NCI-H1417 (cell line): ENCODE data around the gene SLC13A4.
"Not testable (repeated sequence)": the region's sequence is repeated elsewhere in the genome, so short reads cannot be mapped to it uniquely, and the experiment has no call there.

Experiments used
- DNase-seq, 3 experiments: peaks; one replicate each; lab custom pipeline; 2025; lab: John Stamatoyannopoulos, UW

Gene SLC13A4, protein sequence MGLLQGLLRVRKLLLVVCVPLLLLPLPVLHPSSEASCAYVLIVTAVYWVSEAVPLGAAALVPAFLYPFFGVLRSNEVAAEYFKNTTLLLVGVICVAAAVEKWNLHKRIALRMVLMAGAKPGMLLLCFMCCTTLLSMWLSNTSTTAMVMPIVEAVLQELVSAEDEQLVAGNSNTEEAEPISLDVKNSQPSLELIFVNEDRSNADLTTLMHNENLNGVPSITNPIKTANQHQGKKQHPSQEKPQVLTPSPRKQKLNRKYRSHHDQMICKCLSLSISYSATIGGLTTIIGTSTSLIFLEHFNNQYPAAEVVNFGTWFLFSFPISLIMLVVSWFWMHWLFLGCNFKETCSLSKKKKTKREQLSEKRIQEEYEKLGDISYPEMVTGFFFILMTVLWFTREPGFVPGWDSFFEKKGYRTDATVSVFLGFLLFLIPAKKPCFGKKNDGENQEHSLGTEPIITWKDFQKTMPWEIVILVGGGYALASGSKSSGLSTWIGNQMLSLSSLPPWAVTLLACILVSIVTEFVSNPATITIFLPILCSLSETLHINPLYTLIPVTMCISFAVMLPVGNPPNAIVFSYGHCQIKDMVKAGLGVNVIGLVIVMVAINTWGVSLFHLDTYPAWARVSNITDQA

DNA sequence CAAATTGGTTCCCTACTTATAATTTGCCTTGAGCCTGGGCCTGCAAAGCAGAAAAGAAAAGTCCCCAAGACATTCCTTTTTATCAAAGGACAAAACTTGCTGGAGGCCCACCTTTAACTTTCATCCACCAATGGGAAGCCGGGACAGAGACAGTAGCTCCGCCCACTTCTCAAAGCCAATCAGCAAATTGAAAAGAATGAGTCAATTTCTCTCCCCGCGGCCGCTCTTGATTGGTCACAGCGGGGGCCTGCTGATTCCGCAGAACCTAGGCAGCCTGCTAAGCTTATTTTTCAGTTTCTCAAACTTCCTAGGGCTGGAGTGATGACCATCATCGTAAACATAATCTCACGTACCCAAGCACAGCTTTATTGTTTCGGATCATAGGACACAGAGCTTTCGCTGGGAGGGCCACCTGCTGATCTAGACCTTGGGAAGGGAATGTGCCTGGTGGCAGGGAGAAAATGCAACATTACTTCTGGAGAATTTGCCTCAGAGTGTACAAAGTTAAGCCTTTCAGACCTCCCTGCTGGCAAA, at the start of gene SLC13A4:
Gene SLC13A4 (minus strand): TSS at position 51 of the 534 bp plus-strand sequence. CDS start 690 bp downstream, outside the sequence.
- no peak for DNase-seq

DNA sequence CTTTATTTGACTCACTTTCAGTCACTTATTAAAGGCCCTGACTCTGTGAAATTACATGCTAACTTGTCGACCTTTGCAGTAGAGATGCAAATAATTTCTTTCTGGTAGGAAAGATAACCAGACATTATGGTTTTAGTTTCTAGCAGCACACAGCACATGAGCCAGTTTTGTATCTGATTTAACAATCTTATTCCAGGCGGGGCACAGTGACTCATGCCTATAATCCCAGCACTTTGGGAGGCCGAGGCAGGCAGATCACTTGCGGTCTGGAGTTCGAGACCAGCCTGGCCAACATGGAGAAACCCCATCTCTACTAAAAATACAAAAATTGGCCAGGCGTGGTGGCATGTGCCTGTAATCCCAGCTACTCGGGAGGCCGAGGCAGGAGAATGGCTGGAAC, 47.9 kb upstream of the SLC13A4 start:
- not testable (repeated sequence) for DNase-seq

DNA sequence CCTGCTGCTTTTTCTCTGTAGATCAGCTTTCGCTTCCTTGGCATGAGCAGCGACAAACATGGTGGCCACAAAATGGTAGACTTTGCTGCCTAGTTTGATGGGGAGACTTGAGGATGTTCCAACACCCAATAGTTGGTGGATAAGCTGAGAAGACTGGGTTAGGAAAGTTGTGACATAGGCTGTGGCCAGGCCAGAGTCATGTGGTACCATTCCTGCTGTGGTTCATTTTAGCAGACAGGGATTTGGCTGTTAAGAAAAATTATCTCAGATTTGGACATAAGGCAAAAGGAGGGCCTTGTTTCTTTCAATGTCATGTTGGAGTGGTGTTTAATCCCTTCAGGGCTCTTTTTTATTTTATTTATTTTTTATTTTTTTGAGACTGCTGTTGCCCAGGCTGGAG, 47.2 kb upstream of the SLC13A4 start:
- DNase-seq = no peak

DNA sequence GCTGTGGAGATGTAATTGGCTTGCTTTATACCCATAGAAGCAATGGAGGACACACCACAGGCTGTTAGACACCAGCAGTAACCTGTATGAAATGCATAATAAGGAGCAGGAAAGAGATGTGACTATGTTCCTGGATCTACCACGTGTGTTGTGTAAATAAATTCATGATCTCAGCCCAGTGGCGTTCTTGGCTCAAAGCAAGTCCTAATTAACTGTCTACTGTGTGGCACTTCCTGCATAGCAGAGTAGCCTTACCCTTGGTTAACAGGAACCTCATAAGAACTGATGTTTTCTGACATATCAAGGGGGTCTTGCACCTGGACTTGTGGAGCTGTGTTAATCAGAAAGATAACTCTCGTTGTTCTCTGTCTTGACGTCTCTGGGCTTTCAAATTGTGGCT, 46.3 kb upstream of the SLC13A4 start:
- peak; percentile 56 to 96 (median 77) for DNase-seq

DNA sequence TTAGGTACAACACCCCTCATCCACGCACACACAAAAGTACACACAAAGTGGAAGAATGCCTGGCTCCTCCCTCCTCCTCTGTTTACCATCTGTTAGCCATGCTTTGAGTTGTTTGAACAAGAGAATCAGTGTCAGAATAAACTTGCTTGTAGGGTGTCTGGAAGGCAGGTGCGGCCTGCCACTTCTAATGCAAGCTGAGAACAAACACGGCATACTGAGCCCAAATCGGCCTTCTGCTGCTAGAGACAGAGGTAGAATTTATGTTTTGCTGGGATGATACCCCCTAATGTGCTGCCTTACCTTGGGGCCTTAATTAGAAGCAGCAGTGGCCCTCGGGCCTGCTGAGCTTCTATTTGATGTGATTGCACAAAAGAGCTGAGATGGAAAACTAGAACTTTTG, 45.5 kb upstream of the SLC13A4 start:
- peak; percentile 83 to 100 (median 95) for DNase-seq

DNA sequence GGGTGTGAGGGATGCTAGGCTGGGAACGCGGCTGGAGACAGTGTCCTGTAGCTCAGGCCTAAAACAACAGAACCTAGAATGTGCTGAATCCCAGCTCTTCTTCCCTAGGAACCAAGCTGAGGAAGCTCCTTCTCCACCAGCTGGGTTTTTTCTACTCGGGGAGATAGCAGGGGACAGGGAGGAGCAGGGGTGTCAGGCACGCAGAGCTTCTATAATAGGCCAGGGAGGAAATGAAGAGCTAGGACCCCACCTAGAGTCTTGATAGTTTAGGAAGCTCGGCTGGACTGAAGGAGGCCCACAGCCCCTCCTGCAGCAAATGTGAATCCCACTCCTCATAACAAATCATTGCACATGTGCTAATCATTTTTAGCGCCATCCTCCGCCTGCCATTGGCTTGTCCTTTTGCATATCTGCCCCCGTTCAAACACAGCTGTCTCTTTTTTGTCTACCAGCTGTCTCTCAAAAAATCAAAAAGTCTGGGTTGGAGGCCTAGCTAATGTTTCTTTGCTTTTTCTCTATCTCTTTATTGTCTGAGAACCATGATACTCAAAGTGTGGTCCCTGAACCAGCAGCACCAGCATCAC, 44.7 kb upstream of the SLC13A4 start:
- peak in 1 of 3 experiments; percentile 73 for DNase-seq

DNA sequence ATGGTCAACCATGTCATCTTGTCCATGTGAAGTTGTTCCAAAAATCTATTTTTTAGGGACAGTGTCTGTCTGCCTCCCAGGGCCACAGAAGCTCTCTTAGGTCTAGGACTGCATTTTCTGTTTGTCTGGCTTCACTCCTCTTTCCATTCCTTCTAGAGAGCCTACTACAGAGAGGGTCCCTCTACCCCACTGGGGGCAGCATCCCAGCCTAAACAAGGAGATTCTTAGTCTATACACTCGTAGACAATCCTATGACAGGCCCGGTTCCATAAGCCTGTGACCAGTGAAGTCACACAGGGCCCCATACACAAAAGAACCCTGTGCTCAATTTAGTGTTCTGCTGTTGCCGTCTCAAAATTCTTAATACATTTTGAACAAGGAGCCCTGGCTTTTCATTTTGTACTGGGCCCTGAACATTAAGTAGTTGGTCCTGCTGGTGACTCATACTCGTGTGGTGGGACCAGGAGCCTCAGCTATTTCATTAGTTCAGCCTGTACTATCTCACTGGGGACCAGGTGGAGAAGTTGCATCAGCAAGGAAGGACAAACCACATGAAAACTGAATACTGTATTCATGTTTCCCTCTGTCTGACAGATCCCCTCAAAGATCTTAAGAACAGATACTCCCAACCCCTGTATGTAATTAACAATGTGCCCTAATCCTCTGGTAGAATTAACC, 44.1 kb upstream of the SLC13A4 start:
- peak in 1 of 3 experiments; percentile 37 for DNase-seq

DNA sequence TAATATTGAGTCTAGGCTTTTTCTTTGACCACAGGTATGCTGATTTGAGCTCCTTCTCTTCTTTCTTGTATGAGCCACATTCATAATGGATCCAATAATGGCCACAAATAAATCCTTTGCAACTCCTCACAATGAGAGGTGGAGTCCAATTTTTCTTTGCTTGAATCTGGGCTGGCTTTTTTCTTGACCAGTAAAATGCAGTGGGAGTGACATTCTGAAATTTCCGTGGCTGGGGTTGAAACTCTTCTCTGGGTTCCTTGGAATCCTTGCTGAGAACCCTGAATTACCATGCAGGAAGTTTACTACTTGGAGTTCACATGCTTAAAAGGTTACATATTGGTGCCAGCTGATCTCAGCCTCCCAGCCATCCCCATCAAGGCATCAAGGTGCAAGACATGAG, 43.1 kb upstream of the SLC13A4 start:
- no peak for DNase-seq

DNA sequence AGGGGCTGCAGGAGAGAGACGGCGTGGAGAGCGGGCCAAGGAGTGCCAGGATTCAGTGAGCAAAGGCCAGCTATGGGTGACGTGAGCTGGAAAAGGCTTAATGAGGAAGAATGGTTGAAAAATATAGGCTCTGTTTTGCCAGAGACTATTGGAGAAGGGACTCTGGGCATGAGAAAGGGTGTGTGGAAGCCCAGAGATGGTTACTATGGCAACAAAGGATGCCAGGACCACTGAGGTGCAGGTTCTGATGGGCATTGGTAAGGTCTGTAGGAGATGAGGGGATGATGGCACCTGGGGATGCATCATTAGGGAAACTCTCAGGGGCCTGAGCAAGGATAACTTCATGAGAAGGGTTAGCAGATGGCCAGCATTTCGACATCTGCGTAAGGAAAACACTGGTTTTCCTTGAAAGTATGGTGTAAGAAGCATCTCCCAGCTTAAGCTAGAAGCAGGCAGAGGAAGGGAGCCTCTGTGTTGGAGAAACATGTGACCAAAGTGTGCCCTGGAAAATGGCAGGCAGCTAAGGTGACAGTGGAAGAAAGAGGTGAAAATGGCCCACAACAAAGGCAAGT, 42.2 kb upstream of the SLC13A4 start:
- no peak for DNase-seq

DNA sequence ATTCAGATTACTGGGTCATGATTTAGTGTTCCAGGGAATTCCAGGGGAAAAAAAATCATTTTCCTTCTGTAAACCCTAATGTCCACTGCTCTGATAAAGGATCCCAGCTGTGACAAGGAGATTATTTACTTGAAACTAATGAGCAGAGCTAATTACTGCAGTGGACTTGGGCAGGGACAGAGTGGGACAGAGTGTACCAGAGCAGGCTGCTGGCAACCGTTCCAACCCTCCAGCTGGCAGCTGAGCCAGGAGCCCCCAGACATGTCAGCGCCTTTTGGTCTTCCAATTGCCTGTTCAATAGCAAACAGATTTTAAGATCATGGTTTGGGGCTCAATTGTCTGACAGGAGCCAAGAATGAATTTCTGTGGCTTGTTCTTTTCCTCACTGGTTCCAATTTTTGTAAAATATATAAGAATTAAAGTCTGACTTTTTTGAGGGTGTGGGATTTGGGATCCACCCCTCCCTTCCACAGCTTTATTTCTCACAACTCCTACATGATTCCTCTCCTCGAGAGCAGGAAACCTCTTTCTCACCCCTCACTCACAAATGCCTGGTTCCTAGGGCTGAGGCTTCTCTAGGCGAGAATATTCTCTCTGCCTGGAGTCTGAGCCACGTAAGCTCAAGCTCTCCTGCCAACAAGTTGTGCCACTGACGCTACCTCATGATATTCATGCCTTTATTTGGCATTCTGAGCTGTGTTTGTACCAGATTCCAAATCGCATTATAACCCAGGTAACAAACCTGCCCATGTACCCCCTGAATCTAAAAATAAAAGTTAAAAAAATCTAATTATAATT, 41.2 kb upstream of the SLC13A4 start:
- DNase-seq = peak in 2 of 3 experiments; percentile 28 to 55

DNA sequence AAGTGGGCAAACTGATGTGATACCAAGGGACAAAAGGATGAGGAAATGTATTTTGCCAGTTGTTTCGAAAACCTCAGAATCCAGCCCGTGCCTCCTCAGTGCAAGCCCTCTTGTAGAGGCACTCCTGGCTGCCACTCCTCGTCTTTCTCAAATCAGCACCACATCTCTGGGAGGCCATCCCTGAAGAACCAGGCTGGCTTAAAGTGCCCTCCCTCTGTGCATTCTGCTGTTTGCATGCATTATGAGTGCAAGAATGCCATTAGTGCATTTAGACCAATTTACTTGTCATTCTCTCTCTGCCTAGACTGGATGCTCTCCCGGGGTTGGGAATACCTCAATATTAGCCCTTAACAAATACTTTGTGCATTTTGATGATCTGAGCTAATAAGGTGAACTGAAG, 40.5 kb upstream of the SLC13A4 start:
- peak; percentile 28 to 64 (median 55) for DNase-seq

DNA sequence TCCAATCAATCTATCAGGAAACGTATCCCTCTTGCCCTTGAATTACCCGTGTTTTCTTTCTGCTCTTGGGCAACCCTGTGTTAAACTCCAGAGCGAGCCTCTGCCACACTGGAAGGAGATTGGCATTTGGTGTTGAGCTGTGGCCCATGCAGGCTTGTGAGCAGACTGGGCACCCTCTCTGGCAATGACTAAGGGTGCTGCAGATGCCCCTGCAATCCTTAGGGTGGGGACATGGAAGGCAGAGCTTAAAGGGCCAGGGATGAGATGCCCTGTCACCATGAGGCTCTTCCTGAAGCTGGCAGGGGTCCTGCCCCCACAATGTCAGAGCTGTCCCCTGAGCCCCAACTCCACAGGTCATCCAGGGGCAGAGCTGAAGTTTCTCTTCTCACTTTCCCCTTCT, 40.1 kb upstream of the SLC13A4 start:
- no peak for DNase-seq

DNA sequence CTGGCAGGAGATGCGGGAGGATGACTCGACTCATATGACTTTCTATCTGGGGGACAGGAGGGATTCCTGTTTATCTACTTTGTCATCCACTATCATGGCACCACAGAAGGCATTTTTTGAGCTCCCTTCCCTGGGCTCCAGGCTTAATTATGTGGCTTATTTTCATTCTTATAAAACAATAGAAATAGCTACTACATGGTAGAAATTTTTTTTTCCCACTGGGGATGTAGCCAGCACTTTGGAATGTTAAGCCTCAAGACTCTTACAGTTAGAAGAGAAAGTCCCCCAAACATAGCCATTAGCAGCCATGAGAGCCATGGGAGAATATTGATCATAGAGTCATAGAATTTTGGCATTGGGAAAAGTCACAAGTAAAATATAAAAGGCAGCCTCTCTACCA, 35.3 kb upstream of the SLC13A4 start:
- DNase-seq = no peak

DNA sequence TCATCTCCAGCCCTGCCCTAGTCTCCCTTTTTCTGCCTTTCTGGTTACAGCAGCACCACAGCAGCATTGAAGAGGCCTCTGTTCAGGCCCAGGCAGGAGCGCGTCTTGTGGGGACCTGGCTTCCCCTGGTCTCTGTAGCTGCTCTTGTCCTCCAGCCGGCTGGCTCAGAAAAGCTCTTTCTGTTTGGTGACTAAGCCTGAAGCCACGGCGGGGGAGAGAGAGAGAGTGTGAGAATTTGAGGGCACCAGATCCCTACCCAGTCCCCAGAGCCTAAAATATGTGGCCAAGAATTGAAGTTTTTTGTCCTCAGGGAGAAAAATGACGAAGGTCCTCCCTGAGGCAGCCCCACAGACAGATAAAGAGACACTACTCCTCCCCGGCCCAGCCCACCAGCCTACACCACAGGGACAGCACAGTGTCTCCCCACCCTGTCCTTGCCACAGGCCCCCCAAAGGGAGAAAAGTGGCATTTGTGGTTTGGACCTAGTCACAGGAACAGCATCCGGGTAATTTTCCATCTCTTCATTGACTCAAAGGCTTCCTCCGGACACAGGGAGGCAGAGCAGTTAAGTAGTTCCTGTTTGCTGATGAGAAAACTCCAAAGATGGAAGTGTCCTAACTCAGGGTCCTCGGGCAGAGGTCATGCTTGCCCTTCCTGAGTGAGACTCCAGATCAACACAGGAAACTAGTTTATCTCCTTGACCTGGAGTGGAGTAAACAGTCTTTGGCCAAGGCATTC, 33.9 kb upstream of the SLC13A4 start:
- DNase-seq = no peak

DNA sequence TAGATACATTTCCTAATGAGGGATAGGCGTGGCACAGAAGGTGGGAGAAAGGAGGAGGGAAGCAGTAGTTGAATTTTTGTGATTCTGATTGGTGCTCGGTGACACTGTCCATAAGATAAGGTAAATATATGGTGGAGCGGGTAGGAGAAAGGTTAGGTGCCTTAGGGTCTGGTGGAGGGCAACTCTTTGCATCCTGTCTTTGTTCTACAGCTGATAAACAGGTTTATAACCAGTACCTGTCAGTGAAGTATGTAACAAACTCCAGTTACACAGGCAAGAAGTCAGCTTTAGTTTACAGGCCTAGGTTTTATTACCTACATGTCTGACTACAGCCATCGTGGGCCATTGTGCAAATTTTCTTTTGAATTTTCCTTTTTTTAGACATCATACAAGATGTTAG, 31.5 kb upstream of the SLC13A4 start:
- DNase-seq = no peak

DNA sequence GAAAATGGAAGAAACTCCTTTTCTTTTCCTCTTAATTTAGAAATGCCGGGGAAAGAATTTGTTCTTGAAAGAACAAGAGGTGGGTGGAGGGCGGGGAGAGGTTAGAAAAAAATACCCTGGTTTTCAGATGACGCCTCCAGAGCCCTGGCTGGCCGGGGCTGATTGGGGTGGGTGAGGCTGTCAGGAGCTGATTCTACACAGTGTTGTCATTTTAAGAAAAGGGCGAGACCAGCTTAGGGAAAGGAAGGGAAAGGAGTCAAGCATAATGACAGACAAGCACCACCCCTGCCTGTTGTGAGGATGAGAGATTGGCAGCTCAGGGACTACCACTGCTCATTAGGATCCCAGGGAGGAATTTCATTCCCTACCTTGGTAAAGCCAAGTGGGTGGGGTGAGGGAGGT, 30.5 kb upstream of the SLC13A4 start:
- no peak for DNase-seq

DNA sequence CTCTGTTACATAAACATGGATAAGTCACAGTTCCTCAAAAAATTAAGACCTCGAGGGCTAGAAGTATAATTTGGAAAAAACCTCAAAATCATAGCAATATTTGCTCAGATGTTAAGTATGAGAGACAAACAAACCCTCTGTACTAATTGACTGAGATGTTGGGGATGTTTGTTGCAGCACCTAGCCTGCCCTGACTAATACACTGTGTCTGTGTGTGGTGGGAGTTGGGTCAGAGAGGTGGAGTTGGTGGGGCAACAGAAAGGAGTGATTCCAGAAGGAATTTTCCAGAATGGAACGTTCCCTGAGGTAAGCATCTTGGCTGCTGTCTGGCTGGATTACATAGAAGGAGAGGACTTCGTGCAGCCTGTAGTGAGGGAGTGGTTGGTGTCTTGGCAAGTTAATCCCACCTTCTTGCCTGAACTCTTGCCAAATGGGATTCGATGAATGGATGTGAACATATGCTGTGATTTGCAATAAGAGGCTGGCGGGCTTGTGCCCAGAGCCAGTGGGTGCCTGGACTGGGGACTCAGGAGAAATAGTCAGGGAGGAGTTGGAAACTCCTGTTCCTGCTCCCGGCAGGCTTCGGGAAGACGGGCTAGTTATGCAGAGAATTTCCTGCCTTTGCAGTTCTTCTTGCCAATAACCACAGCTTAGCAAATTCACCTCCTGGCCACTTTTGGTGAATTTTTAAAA, 29.9 kb upstream of the SLC13A4 start:
- no peak for DNase-seq

DNA sequence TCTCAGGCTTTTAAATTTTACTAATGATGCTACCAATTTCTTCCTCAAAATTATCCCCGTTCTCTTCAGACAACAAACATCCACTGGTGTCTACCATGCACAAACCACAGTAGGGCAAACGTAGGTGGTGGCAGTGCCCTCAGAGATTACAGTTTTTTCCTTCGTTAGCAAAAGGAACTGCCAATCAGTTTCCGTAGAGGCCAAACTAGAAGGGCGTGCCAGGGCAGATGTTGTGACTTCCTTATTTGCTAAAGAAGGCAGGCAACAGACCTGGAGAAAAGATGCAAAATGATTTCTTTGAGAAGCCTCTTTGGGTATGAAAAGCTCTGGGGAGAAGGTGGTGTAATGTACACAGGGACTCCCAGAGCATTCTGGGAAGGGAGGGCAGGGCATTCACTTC, 28.2 kb upstream of the SLC13A4 start:
- DNase-seq = peak in 1 of 3 experiments; percentile 32

DNA sequence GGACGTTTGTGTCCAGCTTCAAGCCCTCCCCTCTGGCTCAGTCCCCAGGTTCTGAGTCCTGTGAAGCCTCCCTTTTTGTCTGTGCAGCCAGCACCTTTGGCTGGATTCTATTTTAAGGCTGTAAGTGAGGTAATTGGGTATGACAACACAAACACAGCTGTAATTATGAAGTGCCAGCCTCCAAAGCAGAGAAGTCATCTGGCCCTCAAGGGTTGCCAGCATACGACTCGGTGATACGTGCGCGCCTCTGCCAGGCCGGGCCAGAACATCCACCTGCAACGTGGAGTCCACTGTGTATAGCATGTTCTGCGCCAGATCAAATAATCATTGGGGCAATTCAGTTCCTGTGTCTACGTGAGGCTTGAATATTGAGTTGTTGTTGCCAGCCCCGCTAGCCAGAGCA, 27.4 kb upstream of the SLC13A4 start:
- peak; percentile 22 to 93 (median 67) for DNase-seq
